Measurements from ENCODE around the gene GPR33. TPM values are rescaled to one million over a fixed set of nuclear protein-coding genes. Genes with fewer than 3 reads are reported as not detected.

Gene GPR33
- total and polyA plus RNA-seq, 10 donors: not detected

- Histone ChIP-seq H3K4me1 (no peaks in the 10 kb centered on the region), H3K27ac (peak overlapping the region in 3 of 8 donors; percentile 17 to 36 (median 36)), H3K9me3 (peaks cover 0 to 8% (median 0%) of the 10 kb centered on the region in 8 donors), H3K4me3 (no peak overlapping the region), H3K27me3 (replicated peaks in 1 of 7) (no peaks in the 10 kb centered on the region), H3K36me3 (no peaks in the 10 kb centered on the region)
- no peak for TF ChIP-seq POLR2A (IDR thresholded peaks at IDR 0.05)
- no peak for TF ChIP-seq POLR2AphosphoS5 (IDR thresholded peaks at IDR 0.05)
- no peak for TF ChIP-seq CTCF (IDR thresholded peaks at IDR 0.05 in 8 of 11, conservative IDR thresholded peaks at IDR 0.05 in 3 of 11)
- no peak for DNase-seq
- intact Hi-C loops (cut with DNase I; ENCODE audit: low total_unique reads): no loop called here
These were observed 52.6 kb downstream of the GPR33 start for GRCh38 chr14:31435276-31435675.

Other genes with a start within 250 kb of the GPR33 start
- gene HEATR5A, start 67.5 kb downstream of the GPR33 start, total RNA-seq: 10 to 100 TPM; 22.1 to 52.2 (median 36.0) TPM
- gene HEATR5A, start 67.5 kb downstream of the GPR33 start, polyA plus RNA-seq: 1 to 10 TPM; 4.4 to 7.5 (median 5.0) TPM
- 10 to 100 TPM; 14.2 to 27.7 (median 18.3) TPM for gene DTD2, start 30.5 kb downstream of the GPR33 start, total RNA-seq
- gene DTD2, start 30.5 kb downstream of the GPR33 start, polyA plus RNA-seq: 10 to 100 TPM in 1 of 3 donors, 1 to 10 TPM in 2; 5.6 to 15.4 (median 9.8) TPM
- gene NUBPL, start 73.4 kb upstream of the GPR33 start, total RNA-seq: 10 to 100 TPM; 12.3 to 28.2 (median 18.0) TPM
- 1 to 10 TPM; 4.1 to 5.5 (median 4.9) TPM for gene NUBPL, start 73.4 kb upstream of the GPR33 start, polyA plus RNA-seq